Measurements from ENCODE around the gene DHH.
"Not testable (repeated sequence)": the region's sequence is repeated elsewhere in the genome, so short reads cannot be mapped to it uniquely, and the experiment has no call there.

Gene DHH

DNA sequence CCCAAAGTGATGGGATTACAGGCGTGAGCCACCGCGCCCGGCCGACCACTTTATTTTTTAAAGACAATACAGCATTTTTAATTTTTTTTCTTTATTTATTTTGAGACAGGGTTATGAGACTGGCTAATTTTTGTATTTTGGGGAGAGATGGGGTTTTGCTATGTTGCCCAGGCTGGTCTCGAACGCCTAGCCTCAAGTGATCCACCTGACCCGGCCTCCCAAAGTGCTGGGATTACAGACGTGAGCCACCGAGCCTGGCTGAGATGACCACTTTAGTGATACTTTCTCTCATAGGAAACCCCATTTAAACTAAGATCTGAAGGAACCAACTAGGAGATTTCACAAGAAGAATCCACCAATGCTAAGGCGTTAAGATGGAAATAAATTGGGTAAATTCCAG is 23.6 kb downstream of the DHH start:
- DNase-seq (ENCODE audit: low spot score) = no peak

DNA sequence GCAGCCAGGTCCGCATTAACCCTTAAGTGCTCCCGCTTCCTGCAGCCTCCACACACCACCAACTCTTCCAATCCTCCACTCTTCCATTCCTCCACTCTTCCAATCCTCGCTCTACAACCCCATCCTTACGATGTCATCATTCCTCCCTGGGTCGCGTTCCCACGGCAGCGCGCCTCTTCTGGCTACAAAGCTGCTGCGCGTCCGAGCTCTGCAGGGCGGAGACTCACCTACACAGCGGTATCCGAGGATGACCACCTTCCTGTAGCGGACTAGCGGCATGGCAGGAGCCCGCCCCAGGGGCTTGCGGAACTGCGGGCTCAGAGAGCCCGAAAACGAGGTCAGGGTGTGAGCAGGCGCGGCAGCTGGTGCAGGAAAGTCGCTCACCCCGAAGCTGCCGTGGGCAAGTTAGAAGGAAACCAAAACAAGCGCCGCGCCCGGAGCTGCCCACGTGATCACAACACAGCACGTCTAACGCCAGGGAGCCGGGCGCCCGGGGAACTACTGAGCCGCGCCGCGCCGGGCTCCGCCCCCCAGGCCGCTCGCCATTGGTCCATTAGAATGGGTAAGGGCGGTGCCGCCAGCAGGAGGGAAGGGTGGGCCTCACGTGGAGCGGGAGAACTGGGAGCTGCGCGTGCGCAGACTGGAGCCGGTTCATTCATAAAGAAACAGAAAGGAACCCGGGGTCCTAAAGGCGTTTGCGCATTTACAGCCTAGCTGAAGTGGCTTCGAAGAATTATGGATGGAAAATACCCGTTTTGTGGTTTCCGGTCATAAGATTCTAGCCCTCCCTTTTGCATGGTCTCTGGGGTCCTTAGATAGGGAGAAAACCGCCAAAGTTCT is 24.9 kb downstream of the DHH start, which contains the start of gene RHEBL1:
Gene RHEBL1 (minus strand): TSS at position 473 of the 840 bp plus-strand sequence. CDS start 194 bp downstream, at position 279.
- DNase-seq (ENCODE audit: low spot score) = peak; percentile 98

DNA sequence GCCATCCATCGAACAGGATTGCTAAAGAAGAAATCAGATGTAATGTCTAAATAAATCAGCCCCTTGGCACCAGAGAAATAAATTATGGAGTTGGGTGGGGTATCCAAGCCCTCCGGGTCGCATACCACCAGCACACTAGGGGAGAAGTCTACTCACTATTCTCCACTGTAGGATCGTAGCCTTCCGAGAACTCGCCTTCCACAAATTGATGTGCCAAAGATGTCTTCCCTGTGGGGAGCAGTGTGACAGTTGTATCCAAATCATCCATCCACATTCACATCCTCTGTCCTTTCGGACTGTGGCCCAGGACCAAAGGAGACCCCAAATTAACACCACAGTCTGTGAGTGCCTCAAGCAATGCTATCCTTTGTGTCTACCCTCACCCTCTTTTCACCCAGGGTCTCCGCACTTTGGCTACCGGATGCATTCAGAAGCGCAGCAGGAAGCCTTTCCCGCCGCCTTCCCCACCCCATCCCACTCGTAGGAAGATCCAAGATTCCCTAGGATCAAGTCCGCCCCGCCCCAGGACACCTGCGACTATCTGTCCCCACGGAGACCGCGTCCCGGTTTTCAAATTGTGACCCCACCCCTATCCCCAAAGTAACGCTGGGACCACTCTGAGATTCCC is 25.6 kb downstream of the DHH start:
- DNase-seq (ENCODE audit: low spot score) = no peak

GRCh38 chr12:49066120-49066519 is 28.5 kb downstream of the DHH start:
- no peak for DNase-seq (ENCODE audit: low spot score)

GRCh38 chr12:49064767-49065152 is 29.8 kb downstream of the DHH start:
- no peak for DNase-seq (ENCODE audit: low spot score)

DNA sequence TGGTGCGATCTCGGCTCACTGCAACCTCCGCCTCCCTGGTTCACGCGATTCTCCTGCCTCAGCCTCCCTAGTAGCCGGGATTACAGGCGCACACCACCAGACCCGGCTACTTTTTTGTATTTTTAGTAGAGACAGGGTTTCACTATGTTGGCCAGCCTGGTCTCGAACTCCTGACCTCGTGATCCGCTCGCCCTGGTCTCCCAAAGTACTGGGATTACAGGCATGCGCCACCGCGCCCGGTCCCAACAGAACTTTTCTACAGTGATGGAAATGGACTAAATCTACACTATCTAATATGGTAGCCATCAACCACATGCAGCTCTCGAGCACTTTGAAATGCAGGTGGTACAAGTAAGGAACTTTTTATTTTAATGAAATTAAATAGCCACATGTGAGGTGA is 32.7 kb downstream of the DHH start:
- not testable (repeated sequence) for DNase-seq (ENCODE audit: low spot score)

DNA sequence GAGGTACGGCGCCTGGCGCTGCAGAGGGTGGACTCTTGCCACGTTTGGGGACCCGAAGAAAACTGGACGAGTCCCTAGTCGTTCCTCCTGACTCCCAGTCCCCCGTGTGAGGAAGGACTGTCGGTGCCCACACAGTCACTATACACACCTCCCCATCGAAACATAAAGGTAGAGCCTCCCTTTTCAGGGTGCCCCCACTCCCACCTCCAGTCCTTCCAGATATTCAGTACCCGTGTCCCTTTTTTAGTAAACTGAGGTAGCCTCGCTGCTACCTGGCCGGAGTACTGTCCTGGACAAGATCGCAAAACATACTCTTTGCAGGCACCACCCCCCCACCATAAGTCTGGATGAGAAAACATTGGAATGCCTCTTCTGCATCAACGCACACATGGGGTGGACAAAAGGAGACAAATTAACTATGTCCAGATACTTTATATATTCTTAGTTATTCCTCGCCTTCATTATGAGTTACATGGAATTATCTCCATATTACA is 33.4 kb downstream of the DHH start:
- no peak for DNase-seq (ENCODE audit: low spot score)

DNA sequence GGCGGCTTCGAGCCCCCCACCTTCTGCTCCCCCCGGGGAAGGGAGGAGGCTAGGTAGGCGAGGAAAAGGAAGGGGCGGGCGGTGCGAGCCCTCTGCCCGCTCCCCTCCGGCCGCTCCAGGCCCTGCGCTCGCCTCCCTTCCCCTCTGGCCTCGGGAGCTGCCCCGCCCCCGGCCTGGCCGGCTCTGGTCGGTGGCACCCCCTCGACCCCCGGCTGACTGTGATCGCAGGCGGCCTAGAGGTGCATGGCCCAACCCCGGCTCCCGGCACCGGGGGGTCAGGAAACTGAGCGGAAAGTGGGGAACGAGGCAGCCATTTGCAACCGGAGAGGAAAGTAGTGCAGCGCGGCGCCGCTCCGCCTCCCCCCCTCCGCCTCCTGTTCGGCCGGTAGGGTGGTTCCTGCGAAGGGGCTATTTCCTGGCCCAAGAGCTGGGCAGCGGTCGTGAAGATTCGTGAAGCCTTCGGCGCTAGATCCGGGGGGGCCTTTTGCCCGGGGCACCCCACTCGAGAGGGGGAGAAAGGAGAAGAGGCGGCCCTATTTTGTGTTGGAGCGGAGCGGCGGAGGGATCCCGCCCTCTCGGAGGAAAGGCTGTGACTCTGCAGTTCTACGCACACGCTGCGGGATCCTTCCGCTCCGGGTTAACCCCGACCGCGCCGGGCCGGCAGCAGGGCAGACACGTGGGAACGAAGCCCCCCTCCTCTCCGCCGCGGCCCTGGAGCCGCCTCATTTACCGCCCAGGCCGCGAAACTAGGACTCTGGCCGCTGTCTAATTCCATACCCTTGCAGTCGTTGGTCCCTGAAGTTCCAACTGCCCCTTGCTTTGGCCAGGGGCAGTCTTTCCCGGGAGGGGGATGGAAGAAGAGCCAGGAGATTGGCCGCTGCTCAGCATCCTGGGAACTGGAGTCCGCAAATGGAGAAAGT is 34.1 kb downstream of the DHH start, which contains the start of gene KMT2D:
Gene KMT2D (minus strand): TSS at position 558 of the 920 bp plus-strand sequence. CDS start 5,470 bp downstream, outside the sequence.
- peak; percentile 96 for DNase-seq (ENCODE audit: low spot score)

DNA sequence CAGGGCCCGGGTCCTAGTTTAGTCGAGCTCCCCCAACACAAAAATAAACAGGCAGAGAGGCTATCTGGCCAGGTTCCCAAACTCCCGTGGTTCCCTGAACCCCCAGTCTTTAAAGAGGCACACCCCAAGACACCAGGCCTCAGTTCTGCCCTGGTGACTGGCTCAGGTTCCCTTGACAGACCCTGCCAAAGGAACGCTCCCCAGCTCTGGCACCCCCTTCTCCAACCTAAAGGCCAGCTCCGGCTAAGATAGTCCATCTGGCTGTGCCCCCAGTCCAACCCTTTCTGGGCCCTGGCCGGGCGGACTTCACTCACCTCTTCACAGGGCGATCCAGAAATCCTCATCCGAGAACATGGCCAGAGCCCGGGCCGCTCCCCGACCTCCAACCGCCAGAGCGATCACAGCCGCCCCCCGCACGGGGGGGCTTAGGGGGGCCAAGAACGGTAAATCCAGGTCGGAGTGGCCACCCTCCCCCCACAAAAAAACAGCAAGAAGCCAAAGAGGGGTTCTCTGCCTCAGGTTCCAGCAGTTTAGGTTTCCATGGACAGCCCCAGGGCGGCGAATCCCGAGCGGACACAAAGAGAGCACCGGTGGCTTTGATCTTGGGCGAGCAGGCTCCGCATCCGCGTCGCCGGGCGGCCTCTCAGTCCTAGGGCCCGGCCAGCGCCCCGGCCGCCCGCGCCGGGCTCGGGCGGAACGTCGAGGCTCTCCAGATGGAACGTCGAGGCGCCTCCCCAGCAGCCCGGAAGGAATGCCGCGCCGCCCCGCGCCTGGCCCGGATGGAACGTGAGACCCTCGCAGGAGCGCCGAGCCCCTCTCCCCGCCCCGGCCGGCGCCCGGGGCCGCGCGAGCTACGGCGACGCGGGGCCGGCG is 35.1 kb downstream of the DHH start:
- no peak for DNase-seq (ENCODE audit: low spot score)

GRCh38 chr12:49059045-49059298 is 35.6 kb downstream of the DHH start:
- DNase-seq (ENCODE audit: low spot score) = no peak

- no peak for DNase-seq (ENCODE audit: low spot score)
Observed at GRCh38 chr12:49058366-49059044, 36.1 kb downstream of the DHH start.

- DNase-seq (ENCODE audit: low spot score) = no peak
Observed at GRCh38 chr12:49057888-49058287, 36.7 kb downstream of the DHH start.

DNA sequence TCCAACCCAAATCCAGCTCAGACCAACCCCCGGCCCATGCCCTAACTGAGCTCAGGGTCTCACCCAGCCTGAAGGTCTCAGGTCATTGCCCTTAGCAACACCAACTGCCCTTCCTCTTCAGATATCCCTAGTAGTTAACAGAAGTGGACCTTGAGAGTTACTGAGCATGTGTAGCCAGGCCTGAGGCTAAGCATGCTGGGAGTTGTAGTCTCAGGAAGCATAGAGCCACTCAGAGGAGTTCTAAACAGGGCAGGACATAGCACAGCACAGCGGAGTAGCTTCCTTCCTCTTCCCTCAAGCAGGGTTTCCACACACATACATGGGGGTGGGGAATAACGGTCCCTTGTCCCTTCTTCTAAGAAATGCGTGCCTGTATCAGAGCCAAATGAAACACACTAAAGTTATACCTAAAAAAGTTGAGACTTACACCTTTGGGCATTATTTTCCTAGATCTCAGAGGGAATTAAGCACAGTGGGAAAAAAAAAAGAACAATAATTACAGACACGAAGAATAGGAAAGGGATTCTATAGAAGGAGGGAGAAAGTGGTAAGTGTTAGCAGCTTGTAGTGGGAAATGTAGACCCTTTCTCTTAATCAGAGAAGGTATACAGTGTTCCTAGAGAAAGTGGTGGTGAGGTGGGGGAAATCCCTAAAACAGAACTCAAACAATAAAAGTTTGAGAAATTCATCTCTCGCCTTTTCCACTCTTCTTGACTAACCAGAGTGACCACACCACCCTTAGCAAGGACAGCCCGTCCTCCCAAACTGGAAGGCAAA is 38.4 kb downstream of the DHH start:
- DNase-seq (ENCODE audit: low spot score) = peak; percentile 51

GRCh38 chr12:49055092-49055491 is 39.5 kb downstream of the DHH start:
- DNase-seq (ENCODE audit: low spot score) = no peak

DNA sequence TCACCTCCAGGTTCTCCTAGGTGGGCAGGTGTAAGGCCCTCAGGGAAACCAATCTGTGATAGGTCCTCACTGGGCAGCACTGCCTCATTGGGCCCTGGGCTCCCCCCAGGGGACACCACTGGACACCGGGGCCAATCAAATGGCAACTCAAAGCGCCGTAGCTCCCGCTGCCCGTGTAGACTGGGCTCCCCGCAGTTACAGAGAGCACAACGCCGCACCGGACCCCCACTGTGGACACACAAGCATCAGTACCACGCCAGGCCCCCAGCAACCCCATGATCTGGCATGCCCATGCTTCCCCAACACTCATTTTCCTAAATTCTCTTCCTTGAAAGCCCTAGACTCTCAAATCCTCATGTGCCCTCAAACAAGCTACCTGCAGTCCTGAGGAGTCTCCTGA is 40.1 kb downstream of the DHH start:
- no peak for DNase-seq (ENCODE audit: low spot score)

GRCh38 chr12:49054096-49054495 is 40.5 kb downstream of the DHH start:
- no peak for DNase-seq (ENCODE audit: low spot score)

DNA sequence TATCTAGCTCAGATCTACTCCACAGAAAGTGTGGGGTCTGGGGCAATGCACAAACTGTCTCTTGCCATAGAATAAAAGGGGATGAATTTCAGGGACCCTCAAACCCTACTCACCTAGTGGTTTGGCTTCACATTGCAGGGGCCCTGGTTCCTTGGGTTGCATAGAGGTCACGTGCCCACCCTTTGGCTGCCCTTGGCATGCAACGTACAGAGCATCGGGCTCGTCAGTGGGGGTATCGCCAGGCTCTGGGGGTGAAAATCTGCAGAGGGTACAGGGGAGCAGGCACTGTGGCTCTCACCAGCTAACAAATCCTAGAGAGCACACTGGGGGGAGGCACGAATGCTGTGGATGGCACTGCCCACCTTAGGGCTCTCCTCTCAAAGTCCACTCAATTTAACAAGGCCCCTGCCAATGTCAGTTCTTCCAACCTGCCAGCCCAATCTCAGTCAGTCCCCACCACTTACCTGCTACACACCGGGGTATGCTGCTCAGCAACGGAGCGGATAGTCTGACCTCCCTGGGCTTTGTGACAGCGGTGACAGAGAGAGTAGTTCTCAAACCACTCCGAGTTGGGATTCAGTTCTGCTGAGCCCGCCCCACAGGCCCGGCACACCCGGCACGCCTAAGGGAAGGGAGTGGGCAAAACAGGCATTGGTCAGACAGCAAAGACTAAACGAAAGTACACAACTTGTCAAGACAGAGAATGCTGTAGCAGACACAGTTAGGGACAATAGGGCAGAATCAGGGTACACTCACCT is 42.0 kb downstream of the DHH start:
- no peak for DNase-seq (ENCODE audit: low spot score)

DNA sequence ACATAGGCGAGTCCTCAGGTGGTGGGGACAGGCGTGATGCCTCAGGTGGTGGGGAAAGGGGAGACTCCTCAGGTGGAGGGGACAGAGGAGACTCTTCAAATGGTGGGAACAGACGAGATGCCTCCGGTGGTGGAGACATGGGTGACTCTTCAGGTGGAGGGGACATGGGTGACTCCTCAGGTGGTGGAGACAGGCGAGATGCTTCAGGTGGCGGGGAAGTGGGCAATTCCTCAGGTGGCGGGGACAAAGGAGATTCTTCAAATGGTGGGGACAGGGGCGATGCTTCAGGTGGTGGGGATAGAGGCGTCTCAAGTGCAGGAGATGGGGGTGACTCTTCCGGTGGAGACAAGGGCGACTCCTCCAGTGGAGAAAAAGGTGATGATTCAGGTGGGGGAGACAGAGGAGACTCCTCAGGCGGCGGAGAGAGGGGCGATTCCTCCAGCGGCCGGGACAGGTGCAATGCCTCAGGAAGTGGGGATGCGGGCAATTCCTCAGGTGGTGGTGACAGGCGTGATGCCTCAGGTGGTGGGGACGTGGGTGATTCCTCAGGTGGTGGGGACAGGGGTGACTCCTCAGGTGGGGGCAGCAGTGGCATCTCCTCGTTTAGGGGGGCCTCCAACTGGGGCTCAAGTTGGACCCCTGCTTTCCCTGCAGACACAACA is 42.7 kb downstream of the DHH start:
- no peak for DNase-seq (ENCODE audit: low spot score)

Data from SK-N-DZ (cell line).